HEK293 (cell line): ENCODE measurements around the gene LDHD.

Experiments
- MYNN ChIP-seq: fragments of 450-650 bp; formaldehyde crosslinking; IDR thresholded peaks from 2 replicates; pipeline ENCODE4 v1.5.1; 2016; ENCODE audit warnings: missing biosample characterization, missing genetic modification characterization, borderline replicate concordance
- ZNF768 ChIP-seq: fragments of 450-650 bp; formaldehyde crosslinking; IDR thresholded peaks from 2 replicates; pipeline ENCODE4 v1.5.1; 2018; ENCODE audit warnings: missing biosample characterization, mild to moderate bottlenecking, missing genetic modification characterization
- ZNF776 ChIP-seq: fragments of 450-650 bp; formaldehyde crosslinking; IDR thresholded peaks from 2 replicates; pipeline ENCODE4 v1.5.0; 2017; ENCODE audit warnings: missing biosample characterization, missing genetic modification characterization, borderline replicate concordance

DNA sequence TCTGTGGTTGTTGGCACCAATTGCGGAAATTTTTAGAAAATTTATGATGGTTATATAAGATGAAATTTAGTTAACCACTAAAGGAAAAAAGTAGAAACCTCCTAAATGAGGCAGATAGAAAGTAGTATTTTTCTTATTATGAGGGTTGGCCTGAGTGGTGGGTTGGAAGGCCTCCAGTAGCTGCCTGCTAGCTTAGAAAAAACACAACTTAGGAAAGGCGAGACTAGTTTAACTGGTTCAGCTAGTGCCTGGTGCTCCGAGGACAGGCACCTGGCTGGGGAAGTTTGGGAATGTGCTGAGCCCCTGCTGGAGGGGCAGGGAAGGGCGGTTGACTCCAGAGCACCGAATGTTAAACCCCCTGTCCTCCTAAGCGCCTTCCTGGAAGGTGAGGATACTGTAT lies 19.9 kb downstream of the LDHD start:
- TF ChIP-seq ZNF776 (tag by site-specific recombination), result no peak
- TF ChIP-seq MYNN (tag by site-specific recombination), result no peak
- TF ChIP-seq ZNF768 (tag by site-specific recombination), result no peak
